ENCODE data around the gene CFAP65. TPM values are rescaled to one million over a fixed set of nuclear protein-coding genes. Genes with fewer than 3 reads are reported as not detected.

Gene CFAP65
- total and polyA plus RNA-seq, 2 of the 13 experiments (the other 11 are each of a cell fraction or from before 2014, with no cell fraction given) = 0.05 TPM; not detected in 1

GRCh38 chr2:218995972-218996711, 45.2 kb downstream of the CFAP65 start (continued):
- no peak for TF ChIP-seq REXO4 (CRISPR knock-in tag; IDR thresholded peaks at IDR 0.05; ENCODE audit: borderline replicate concordance)
- 0 out of 2 replicates have a peak, but pooled peaks have one; percentile 29 for TF ChIP-seq RCOR2 (CRISPR knock-in tag; IDR thresholded peaks at IDR 0.05)
- no peak for TF ChIP-seq ZNF441 (CRISPR knock-in tag; IDR thresholded peaks at IDR 0.05; ENCODE audit: borderline replicate concordance)
- TF ChIP-seq SOX5 (CRISPR knock-in tag; IDR thresholded peaks at IDR 0.05; ENCODE audit: borderline replicate concordance) = peak; percentile 38; the same call in 1 of the 2 replicates
- peak; percentile 46 for TF ChIP-seq SAP130 (CRISPR knock-in tag; IDR thresholded peaks at IDR 0.05; ENCODE audit: low read depth)
- 0 out of 2 replicates have a peak, but pooled peaks have one; percentile 29 for TF ChIP-seq KDM4B (CRISPR knock-in tag; IDR thresholded peaks at IDR 0.05)
- TF ChIP-seq, protein P1, sequence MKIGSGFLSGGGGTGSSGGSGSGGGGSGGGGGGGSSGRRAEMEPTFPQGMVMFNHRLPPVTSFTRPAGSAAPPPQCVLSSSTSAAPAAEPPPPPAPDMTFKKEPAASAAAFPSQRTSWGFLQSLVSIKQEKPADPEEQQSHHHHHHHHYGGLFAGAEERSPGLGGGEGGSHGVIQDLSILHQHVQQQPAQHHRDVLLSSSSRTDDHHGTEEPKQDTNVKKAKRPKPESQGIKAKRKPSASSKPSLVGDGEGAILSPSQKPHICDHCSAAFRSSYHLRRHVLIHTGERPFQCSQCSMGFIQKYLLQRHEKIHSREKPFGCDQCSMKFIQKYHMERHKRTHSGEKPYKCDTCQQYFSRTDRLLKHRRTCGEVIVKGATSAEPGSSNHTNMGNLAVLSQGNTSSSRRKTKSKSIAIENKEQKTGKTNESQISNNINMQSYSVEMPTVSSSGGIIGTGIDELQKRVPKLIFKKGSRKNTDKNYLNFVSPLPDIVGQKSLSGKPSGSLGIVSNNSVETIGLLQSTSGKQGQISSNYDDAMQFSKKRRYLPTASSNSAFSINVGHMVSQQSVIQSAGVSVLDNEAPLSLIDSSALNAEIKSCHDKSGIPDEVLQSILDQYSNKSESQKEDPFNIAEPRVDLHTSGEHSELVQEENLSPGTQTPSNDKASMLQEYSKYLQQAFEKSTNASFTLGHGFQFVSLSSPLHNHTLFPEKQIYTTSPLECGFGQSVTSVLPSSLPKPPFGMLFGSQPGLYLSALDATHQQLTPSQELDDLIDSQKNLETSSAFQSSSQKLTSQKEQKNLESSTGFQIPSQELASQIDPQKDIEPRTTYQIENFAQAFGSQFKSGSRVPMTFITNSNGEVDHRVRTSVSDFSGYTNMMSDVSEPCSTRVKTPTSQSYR (CRISPR knock-in tag; IDR thresholded peaks at IDR 0.05; ENCODE audit: borderline replicate concordance) = peak; percentile 45; the same call in 1 of the 2 replicates
- TF ChIP-seq KMT2A (CRISPR knock-in tag; IDR thresholded peaks at IDR 0.05) = 0 out of 2 replicates have a peak, but pooled peaks have one; percentile 38
- TF ChIP-seq ZNF350 (CRISPR knock-in tag; IDR thresholded peaks at IDR 0.05; ENCODE audit: borderline replicate concordance, low read depth) = peak; percentile 50; the same call in 1 of the 2 replicates
- TF ChIP-seq, protein P2, sequence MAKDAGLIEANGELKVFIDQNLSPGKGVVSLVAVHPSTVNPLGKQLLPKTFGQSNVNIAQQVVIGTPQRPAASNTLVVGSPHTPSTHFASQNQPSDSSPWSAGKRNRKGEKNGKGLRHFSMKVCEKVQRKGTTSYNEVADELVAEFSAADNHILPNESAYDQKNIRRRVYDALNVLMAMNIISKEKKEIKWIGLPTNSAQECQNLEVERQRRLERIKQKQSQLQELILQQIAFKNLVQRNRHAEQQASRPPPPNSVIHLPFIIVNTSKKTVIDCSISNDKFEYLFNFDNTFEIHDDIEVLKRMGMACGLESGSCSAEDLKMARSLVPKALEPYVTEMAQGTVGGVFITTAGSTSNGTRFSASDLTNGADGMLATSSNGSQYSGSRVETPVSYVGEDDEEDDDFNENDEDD (CRISPR knock-in tag; IDR thresholded peaks at IDR 0.05; ENCODE audit: borderline replicate concordance) = peak; percentile 68; the same call in 1 of the 2 replicates
- peak; percentile 81 for TF ChIP-seq MIER2 (CRISPR knock-in tag; IDR thresholded peaks at IDR 0.05)
- 0 out of 2 replicates have a peak, but pooled peaks have one; percentile 42 for TF ChIP-seq SPEN (CRISPR knock-in tag; IDR thresholded peaks at IDR 0.05; ENCODE audit: low read depth)
- TF ChIP-seq BATF2 (CRISPR knock-in tag; IDR thresholded peaks at IDR 0.05) = no peak
- peak; percentile 55; the same call in 1 of the 2 replicates for TF ChIP-seq REPIN1 (CRISPR knock-in tag; IDR thresholded peaks at IDR 0.05; ENCODE audit: borderline replicate concordance, low read depth)
- peak; percentile 51; the same call in 1 of the 2 replicates for TF ChIP-seq ETV5 (CRISPR knock-in tag; IDR thresholded peaks at IDR 0.05; ENCODE audit: borderline replicate concordance)
- peak; percentile 27; the same call in 1 of the 2 replicates for TF ChIP-seq HOXA5 (CRISPR knock-in tag; IDR thresholded peaks at IDR 0.05)
- peak; percentile 99 for TF ChIP-seq MTF2 (CRISPR knock-in tag; IDR thresholded peaks at IDR 0.05; ENCODE audit: borderline replicate concordance)
- TF ChIP-seq RELA (CRISPR knock-in tag; IDR thresholded peaks at IDR 0.05) = 0 out of 2 replicates have a peak, but pooled peaks have one; percentile 69
- TF ChIP-seq, protein P3, sequence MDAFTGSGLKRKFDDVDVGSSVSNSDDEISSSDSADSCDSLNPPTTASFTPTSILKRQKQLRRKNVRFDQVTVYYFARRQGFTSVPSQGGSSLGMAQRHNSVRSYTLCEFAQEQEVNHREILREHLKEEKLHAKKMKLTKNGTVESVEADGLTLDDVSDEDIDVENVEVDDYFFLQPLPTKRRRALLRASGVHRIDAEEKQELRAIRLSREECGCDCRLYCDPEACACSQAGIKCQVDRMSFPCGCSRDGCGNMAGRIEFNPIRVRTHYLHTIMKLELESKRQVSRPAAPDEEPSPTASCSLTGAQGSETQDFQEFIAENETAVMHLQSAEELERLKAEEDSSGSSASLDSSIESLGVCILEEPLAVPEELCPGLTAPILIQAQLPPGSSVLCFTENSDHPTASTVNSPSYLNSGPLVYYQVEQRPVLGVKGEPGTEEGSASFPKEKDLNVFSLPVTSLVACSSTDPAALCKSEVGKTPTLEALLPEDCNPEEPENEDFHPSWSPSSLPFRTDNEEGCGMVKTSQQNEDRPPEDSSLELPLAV (CRISPR knock-in tag; conservative IDR thresholded peaks at IDR 0.05; ENCODE audit: low read depth) = no peak
- peak; percentile 19; the same call in 1 of the 2 replicates for TF ChIP-seq ZNF574 (CRISPR knock-in tag; IDR thresholded peaks at IDR 0.05)

All from HepG2 (cell line).